ENCODE results near the gene INPP4B.
A peak's percentile ranks its signal among the peaks of the same experiment; 100 is the strongest.

Gene INPP4B

GRCh38 chr4:142497606-142498005 lies 348.5 kb downstream of the INPP4B start:
- H3K27me3 ChIP-seq (ENCODE audit: insufficient read depth, low read length, poor library complexity), result no peaks in the 10 kb centered on the region
- H3K4me3 ChIP-seq (ENCODE audit: low read depth in 1 of 2, low read length in 2 of 2), result no peak overlapping the region
- TF ChIP-seq, protein P1, sequence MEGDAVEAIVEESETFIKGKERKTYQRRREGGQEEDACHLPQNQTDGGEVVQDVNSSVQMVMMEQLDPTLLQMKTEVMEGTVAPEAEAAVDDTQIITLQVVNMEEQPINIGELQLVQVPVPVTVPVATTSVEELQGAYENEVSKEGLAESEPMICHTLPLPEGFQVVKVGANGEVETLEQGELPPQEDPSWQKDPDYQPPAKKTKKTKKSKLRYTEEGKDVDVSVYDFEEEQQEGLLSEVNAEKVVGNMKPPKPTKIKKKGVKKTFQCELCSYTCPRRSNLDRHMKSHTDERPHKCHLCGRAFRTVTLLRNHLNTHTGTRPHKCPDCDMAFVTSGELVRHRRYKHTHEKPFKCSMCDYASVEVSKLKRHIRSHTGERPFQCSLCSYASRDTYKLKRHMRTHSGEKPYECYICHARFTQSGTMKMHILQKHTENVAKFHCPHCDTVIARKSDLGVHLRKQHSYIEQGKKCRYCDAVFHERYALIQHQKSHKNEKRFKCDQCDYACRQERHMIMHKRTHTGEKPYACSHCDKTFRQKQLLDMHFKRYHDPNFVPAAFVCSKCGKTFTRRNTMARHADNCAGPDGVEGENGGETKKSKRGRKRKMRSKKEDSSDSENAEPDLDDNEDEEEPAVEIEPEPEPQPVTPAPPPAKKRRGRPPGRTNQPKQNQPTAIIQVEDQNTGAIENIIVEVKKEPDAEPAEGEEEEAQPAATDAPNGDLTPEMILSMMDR (IDR thresholded peaks at IDR 0.05; ENCODE audit: borderline replicate concordance, extremely low read depth, low read length, poor library complexity, severe bottlenecking), result no peak
- no peak for TF ChIP-seq EZH2 (IDR thresholded peaks at IDR 0.05; ENCODE audit: borderline replicate concordance, low read depth, low read length, severe bottlenecking)
- H3K9ac ChIP-seq (ENCODE audit: low read depth, low read length), result no peak overlapping the region
- no peaks in the 10 kb centered on the region for H3K9me3 ChIP-seq (ENCODE audit: insufficient read depth, low read length, severe bottlenecking)
- no peak overlapping the region for H3K27ac ChIP-seq (ENCODE audit: low read length)
- H2AFZ ChIP-seq (ENCODE audit: low read depth, low read length), result no peak overlapping the region
- ATAC-seq (ENCODE audit: insufficient read depth, low read depth) (no peak), DNase-seq (no peak)
- H4K20me1 ChIP-seq (ENCODE audit: insufficient read depth, low read length), result no peaks in the 10 kb centered on the region
- no peaks in the 10 kb centered on the region for H3K4me1 ChIP-seq (ENCODE audit: insufficient read depth, low read length)
- H3K4me2 ChIP-seq (ENCODE audit: insufficient read depth, low read length), result no peak overlapping the region
- H3K36me3 ChIP-seq (ENCODE audit: insufficient read depth, low read length), result no peaks in the 10 kb centered on the region
- no peaks in the 10 kb centered on the region for H3K79me2 ChIP-seq (ENCODE audit: insufficient read depth, low read length)

GRCh38 chr4:142493255-142494110 lies 352.6 kb downstream of the INPP4B start:
- Histone ChIP-seq H3K4me1 (ENCODE audit: insufficient read depth, low read length) (no peaks in the 10 kb centered on the region), H3K4me3 (ENCODE audit: low read depth in 1 of 2, low read length in 2 of 2) (no peak overlapping the region), H3K27me3 (ENCODE audit: insufficient read depth, low read length, poor library complexity) (no peaks in the 10 kb centered on the region), H4K20me1 (ENCODE audit: insufficient read depth, low read length) (no peaks in the 10 kb centered on the region), H3K4me2 (ENCODE audit: insufficient read depth, low read length) (no peak overlapping the region), H3K9me3 (ENCODE audit: insufficient read depth, low read length, severe bottlenecking) (peaks cover 3% of the 10 kb centered on the region), H2AFZ (ENCODE audit: low read depth, low read length) (no peak overlapping the region), H3K79me2 (ENCODE audit: insufficient read depth, low read length) (no peaks in the 10 kb centered on the region), H3K9ac (ENCODE audit: low read depth, low read length) (no peak overlapping the region), H3K36me3 (ENCODE audit: insufficient read depth, low read length) (no peaks in the 10 kb centered on the region), H3K27ac (ENCODE audit: low read length) (no peak overlapping the region)
- no peak for DNase-seq
- TF ChIP-seq, protein P1 (IDR thresholded peaks at IDR 0.05; ENCODE audit: borderline replicate concordance, extremely low read depth, low read length, poor library complexity, severe bottlenecking), result peak; percentile 14
- no peak for TF ChIP-seq EZH2 (IDR thresholded peaks at IDR 0.05; ENCODE audit: borderline replicate concordance, low read depth, low read length, severe bottlenecking)
- ATAC-seq (ENCODE audit: insufficient read depth, low read depth), result no peak; the same call in 2 of the 3 replicates

GRCh38 chr4:142485452-142485851 lies 360.6 kb downstream of the INPP4B start:
- H3K27me3 ChIP-seq (ENCODE audit: insufficient read depth, low read length, poor library complexity), result no peaks in the 10 kb centered on the region
- no peak for ATAC-seq (ENCODE audit: insufficient read depth, low read depth)
- no peaks in the 10 kb centered on the region for H3K36me3 ChIP-seq (ENCODE audit: insufficient read depth, low read length)
- no peak overlapping the region for H2AFZ ChIP-seq (ENCODE audit: low read depth, low read length)
- no peak overlapping the region for H3K4me3 ChIP-seq (ENCODE audit: low read depth in 1 of 2, low read length in 2 of 2)
- no peaks in the 10 kb centered on the region for H3K4me1 ChIP-seq (ENCODE audit: insufficient read depth, low read length)
- H3K27ac ChIP-seq (ENCODE audit: low read length), result no peak overlapping the region
- TF ChIP-seq EZH2 (IDR thresholded peaks at IDR 0.05; ENCODE audit: borderline replicate concordance, low read depth, low read length, severe bottlenecking), result no peak
- TF ChIP-seq, protein P1 (IDR thresholded peaks at IDR 0.05; ENCODE audit: borderline replicate concordance, extremely low read depth, low read length, poor library complexity, severe bottlenecking), result no peak
- no peak overlapping the region for H3K9ac ChIP-seq (ENCODE audit: low read depth, low read length)
- no peak for DNase-seq
- H3K9me3 ChIP-seq (ENCODE audit: insufficient read depth, low read length, severe bottlenecking), result no peaks in the 10 kb centered on the region
- no peaks in the 10 kb centered on the region for H4K20me1 ChIP-seq (ENCODE audit: insufficient read depth, low read length)
- no peaks in the 10 kb centered on the region for H3K79me2 ChIP-seq (ENCODE audit: insufficient read depth, low read length)
- no peak overlapping the region for H3K4me2 ChIP-seq (ENCODE audit: insufficient read depth, low read length)

All from DND-41 (cell line).